Amniotic epithelial cell (primary cell): ENCODE results near the gene AKAP12.

Source experiments
- DNase-seq: peaks from one replicate; pipeline ENCODE4 v3.0.0-alpha.2; 2010; ENCODE audit warnings: low read depth

The AKAP12 gene

DNA sequence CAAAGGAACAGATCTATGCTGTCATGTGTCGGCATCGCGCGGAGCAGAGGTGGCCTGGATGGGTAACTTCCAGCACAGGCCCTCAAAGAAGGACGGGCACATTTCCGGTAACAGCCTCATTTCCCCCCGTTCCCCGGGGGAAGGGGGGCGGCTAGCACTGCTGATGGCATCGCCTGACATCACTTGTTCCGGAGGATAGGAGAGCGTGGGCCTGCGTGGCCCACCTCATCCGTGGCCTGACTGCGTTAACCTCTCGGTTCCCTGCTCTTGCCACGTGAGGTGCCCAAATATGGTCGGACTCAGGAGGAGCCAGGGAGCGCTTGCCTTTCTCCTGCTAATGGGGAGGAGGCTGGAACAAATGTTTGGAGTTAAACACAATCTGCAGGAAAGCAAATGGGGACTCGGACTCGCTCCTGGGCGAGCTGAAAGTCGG is at the start of gene AKAP12:
Gene AKAP12 (plus strand): TSS at position 365 of the 433 bp plus-strand sequence. CDS start 596 bp downstream, outside the sequence.
- DNase-seq, result peak; percentile 37

- DNase-seq, result peak; percentile 9
Measured at GRCh38 chr6:151191527-151191926, 48.2 kb upstream of the AKAP12 start.

DNA sequence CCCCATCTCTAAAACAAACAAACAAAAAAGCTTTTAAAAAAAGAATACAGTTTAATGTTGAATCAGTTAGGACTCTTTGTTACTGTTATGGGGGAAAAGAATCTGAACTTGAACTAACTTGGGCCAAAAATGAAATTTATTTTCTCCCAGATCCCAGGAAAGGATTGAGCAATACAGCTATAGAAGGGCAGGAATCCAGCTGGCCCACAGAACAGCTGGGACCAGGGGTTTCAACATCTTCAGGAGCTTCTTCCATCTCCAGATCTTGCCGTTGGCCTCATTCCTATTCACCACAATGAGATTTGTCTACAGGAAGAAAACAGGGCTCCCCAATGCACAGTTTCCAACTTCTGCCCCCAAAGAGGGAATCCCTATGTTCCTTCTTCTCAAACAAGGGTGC is 43.2 kb upstream of the AKAP12 start:
- peak; percentile 92 for DNase-seq

DNA sequence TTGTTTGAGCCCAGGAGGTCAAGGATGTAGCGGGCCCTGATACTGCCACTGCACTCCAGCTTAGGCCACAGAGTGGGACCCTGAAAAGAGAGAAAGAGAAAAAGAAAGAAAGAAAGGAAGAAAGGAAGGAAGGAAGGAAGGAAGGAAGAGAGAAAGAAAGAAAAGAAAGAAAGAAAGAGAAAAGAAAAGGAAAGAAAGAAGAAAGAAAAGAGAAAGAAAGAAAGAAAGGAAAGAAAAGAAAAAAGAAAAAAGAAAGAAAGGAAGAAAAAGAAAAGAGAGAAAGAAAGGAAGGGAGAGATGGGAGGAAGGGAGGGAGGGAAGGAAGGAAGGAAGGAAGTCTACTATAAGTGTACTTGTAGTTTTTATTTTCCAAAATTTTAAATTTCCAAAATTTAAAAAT is 42.2 kb upstream of the AKAP12 start:
- DNase-seq, result no peak

GRCh38 chr6:151199991-151200390 is 39.8 kb upstream of the AKAP12 start:
- no peak for DNase-seq

- no peak for DNase-seq
Measured at GRCh38 chr6:151205721-151206600, 33.8 kb upstream of the AKAP12 start.

DNA sequence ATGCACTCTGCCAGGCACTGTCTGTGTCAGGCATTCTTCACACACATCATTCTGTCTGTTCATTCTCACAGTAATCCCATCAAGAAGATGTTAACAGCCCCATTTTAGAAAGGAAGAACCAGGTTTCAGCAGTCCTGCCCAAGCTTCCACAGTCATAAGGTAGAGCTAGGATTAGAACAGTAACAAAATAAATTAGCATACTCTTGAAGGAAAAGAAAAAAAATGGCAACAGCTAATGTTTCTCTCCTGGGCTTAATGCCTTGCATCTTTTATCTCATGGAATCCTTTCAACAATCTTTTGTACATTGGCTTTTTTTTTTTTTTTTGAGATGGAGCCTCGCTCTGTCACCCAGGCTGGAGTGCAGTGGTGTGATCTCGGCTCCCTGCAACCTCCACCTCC is 32.1 kb upstream of the AKAP12 start:
- DNase-seq, result no peak

DNA sequence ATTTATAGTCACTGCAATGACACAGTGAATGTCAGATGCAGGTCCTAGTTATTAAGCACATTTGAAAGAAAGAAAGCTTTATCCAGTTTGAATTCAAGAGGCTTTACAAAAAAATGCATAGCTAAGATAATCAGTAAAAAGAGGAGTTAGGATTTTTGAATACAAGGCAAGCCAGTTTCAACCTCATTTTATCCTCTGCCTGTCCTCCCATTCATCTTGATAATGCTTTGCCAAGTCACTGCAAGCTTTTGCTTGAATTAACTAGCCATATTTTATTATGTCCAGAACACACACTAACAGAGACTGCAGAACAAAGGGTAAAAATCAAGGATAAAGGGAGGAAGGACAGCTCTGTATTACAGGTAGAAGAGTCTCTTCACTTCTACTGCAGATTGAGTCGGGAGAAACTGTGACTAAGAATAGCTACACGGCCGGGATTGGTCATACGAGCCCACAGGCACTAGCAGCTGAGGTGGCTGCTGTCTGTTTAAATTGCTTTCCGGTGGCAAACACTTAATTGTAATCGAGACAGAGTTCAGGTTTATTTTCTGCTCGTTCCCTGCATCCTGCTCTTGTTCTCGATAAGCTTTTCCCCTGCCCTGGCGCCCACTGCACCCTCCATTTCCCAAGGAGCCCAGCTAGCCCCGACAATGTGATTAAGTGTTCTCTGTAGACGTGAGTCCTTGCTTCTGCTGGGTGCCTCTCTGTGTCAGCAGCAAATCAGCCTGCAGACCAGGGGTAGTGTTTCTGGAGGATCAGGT is 30.5 kb upstream of the AKAP12 start:
- DNase-seq, result peak; percentile 24

GRCh38 chr6:151211075-151211474 is 28.7 kb upstream of the AKAP12 start:
- DNase-seq, result no peak

GRCh38 chr6:151213352-151213751 is 26.4 kb upstream of the AKAP12 start:
- no peak for DNase-seq

DNA sequence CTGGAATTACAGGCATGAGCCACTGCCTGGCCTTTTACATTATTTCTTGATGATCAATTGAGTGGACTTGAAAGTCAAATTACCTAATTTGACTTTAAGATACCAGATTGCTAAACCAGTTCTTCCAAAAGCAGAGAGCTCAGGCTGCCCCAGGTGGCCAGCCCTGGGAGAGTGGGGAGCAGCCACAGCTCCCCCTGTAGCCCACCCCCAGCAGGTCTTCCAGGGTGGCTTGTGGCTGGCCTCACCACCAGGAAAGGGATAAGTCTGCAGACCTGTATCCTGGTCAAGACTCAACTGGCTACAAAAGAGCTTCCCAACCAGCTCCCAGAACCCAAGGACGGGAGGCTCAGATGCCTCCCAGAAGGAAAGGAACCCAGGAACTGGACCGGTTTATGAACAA is 23.8 kb upstream of the AKAP12 start:
- DNase-seq, result no peak

- no peak for DNase-seq
Measured at GRCh38 chr6:151216804-151217203, 23.0 kb upstream of the AKAP12 start.

- no peak for DNase-seq
Measured at GRCh38 chr6:151219192-151219591, 20.6 kb upstream of the AKAP12 start.

DNA sequence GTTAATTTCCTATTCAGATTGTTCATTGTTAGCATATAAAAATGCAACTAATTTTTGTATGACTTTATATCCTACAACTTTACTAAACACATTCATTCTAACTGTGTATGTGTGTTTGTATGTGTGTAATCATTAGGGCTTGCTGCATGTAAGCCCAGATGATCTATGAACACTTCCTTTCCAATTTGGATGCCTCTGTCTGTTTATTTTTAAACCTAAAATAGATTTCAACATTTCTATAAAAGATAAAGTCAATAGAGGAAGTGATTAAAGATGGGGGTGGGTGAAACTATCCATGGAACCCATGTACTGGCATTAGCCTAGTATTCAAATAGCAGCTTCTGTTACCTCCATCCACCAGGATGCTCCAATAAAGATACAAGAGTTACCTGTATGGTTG is 15.7 kb upstream of the AKAP12 start:
- no peak for DNase-seq

DNA sequence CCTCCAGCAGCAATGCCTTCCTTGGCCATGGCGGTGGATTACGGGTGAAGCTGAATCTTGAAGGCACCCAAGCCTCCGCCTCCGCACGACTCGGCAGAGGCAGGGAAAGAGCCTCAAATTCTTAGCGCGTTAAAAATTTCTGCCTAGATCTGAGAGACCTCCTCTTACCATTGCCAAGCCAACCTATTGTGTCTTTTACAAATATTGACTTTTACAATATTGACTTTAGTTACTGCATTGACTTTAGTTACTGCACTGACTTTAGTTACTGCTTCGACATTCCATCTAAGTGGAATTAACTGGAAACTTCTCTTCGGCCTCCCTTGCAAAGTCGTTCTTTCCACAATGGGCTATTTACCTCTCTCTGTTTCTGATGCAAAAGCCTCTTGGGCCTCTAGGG is 13.8 kb upstream of the AKAP12 start:
- no peak for DNase-seq

GRCh38 chr6:151228788-151229400 is 10.9 kb upstream of the AKAP12 start:
- DNase-seq, result no peak

DNA sequence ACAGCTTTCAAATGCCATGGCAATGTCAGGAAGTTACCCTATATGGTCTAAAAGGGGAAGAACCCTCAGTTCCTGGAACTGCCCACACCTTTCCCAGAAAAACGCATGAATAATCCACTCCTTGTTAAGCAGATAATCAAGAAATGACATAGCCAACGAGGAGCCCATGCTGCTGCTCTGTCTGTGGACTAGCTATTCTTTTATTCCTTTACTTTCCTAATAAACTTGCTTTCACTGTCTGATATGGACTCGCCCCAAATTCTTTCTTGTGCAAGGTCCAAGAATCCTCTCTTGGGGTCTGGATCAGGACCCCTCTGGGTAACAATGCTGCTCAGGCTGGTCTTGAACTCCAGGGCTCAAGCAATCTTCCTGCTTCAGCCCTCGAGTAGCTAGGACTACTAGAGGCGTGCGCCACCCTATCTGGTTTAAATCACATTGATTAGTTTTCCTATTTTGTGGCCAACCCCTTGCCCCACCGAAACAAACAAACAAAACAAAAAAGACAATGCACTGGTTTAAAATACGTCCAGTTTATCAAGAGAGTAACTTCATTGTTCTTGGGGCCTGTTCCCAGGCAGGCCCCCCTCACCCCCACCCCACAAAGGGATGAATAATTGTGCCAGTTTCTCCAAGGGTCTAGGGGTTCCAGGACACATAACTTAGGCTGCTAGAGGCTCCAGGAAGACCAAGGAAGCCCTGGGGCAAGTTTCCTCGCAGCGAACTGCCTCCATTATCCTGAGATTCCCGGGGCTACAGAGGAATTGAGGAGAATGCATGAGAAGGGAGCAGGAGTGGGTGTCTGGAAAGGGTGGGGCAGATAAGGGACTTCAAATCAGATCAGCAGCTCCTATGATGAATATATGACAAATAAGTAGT is 10.1 kb upstream of the AKAP12 start:
- DNase-seq, result no peak

DNA sequence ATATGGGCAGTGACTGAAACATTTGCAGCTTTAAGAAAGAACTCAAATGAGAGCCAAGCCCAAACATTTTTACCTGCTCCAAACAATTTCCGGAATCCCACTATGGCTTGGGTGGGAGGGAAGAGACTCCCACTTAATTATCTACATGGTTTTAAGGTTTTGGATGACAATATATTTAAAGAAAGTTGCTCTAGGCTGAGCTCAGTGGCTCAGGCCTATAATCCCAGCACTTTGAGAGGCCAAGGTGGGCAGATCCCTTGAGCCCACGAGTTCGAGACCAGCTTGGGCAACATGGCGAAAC is 9.5 kb upstream of the AKAP12 start:
- no peak for DNase-seq

GRCh38 chr6:151232899-151233298 is 6.9 kb upstream of the AKAP12 start:
- DNase-seq, result no peak

GRCh38 chr6:151233731-151234130 is 6.0 kb upstream of the AKAP12 start:
- DNase-seq, result no peak

DNA sequence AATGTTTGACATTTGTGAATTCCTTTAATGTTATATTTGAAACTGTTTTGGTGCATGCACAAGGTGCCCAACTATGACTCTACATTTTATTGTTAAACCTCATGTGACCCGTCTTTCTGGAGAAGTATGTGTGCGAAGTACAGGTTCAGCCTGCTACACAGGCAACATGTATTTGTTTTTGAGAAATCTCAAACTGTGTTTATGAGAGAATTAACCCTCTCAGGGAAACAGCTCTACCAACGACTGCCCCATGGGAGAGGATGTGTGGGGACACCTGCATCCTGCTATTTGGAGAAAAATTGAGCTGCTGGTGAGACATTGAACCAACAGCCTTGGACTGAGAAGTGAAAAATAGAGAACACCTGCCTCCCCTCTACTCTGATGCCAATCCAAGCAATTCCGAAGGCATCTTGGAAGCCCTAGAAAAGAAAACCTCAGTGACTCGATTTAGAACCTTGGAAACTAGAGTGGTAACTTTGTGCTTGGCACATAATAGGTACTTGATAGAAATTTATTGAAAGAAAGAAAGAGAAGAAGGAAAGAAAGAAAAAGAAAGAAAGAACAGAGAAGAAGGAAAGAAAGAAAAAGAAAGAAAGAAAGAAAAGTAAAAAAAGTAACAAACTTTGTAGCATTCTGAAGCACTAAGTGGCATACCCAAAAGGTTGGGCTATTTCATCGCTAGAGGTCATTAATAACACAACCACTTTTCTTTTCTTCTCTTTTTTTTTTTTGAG is 2.9 kb upstream of the AKAP12 start:
- DNase-seq, result no peak
